ENCODE measurements around the gene RD3L. TPM values are rescaled to one million over a fixed set of nuclear protein-coding genes. Genes with fewer than 3 reads are reported as not detected.
A peak's percentile ranks its signal among the peaks of the same experiment; 100 is the strongest.

RD3L gene
- total and polyA plus RNA-seq, 2 of the 13 experiments (the other 11 are each of a cell fraction or from before 2014, with no cell fraction given), result not detected

DNA sequence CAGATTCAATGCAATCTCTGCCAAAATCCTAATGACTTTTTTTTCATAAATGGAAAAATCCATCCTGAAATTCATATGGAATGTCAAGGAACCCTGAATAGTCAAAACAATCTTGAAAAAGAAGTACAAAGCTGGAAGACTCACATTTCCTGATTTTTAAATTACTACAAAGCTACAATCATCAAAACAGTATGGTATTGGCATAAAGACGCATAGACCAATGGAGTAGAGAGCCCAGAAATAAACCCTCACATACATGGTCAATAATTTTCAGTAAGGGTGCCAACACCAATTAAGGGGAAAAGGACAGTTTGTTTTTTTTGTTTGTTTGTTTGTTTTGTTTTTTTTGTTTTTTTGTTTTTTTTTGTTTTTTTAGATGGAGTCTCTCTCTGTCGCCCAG lies 4.6 kb upstream of the RD3L start (continued):
- TF ChIP-seq, protein P1, sequence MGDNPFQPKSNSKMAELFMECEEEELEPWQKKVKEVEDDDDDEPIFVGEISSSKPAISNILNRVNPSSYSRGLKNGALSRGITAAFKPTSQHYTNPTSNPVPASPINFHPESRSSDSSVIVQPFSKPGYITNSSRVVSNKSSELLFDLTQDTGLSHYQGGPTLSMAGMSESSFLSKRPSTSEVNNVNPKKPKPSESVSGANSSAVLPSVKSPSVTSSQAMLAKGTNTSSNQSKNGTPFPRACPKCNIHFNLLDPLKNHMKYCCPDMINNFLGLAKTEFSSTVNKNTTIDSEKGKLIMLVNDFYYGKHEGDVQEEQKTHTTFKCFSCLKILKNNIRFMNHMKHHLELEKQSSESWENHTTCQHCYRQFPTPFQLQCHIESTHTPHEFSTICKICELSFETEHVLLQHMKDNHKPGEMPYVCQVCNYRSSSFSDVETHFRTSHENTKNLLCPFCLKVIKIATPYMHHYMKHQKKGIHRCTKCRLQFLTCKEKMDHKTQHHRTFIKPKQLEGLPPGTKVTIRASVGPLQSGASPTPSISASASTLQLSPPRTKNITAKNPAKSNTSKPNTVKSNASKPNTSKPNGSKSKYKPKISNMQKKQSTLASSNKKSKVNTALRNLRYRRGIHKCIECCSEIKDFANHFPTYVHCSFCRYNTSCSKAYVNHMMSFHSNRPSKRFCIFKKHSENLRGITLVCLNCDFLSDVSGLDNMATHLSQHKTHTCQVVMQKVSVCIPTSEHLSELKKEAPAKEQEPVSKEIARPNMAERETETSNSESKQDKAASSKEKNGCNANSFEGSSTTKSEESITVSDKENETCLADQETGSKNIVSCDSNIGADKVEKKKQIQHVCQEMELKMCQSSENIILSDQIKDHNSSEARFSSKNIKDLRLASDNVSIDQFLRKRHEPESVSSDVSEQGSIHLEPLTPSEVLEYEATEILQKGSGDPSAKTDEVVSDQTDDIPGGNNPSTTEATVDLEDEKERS (CRISPR knock-in tag; IDR thresholded peaks at IDR 0.05), result no peak
- TF ChIP-seq HMG20B (CRISPR knock-in tag; conservative IDR thresholded peaks at IDR 0.05), result no peak

DNA sequence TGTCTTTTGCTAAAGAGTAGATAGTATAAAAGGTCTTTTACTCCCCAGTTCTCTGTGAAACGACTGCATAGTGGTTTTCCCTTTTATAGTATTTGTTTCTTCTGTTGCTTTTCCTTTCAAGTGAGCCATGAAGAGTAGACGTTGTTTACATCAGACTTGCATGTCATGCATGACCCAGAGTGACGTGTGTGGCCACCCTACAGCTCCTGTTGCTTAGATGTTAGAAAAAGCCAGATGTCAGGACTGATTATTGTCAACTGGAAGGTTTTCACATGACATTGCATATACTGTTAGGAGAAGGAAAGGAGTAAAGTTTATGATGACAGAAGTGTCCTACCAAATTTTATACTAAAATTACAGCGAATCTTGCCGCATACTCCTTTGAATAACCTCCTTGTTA lies 1.3 kb upstream of the RD3L start:
- peaks cover 1 to 24% of the 10 kb centered on the region in 2 experiments for H3K27me3 ChIP-seq (ENCODE audit: control insufficient read depth in 1 of 2, insufficient read depth in 2 of 2, low read length in 2 of 2)
- 4% methylated on average over 5 of the region's 5 CpGs for WGBS (ENCODE audit: low lambda C conversion rate)
- intact Hi-C loops (cut with micrococcal nuclease; ENCODE audit: unreplicated experiment), result no loop called here

More for the DNA sequence above, 1.3 kb upstream of the RD3L start:
- Histone ChIP-seq H3K79me2 (ENCODE audit: insufficient read depth, low read length) (no peaks in the 10 kb centered on the region), H3K4me1 (ENCODE audit: insufficient read depth, low read length) (no peaks in the 10 kb centered on the region), H3K9ac (ENCODE audit: insufficient read depth, low read depth, low read length) (no peak overlapping the region), H3K27ac (ENCODE audit: extremely low read length, insufficient read depth, low read length) (no peak overlapping the region), H3K36me3 (replicated peaks in 1 of 2; ENCODE audit: control insufficient read depth in 1 of 2, insufficient read depth in 2 of 2, low read length in 2 of 2) (no peaks in the 10 kb centered on the region), H3K4me2 (ENCODE audit: low read depth, low read length) (no peak overlapping the region), H2AFZ (ENCODE audit: low read length) (no peak overlapping the region), H3K9me3 (ENCODE audit: low read length) (0 out of 2 replicates have a peak, but pooled peaks cover 3% of the 10 kb centered on the region), H4K20me1 (ENCODE audit: insufficient read depth, low read length) (no peaks in the 10 kb centered on the region), H3K4me3 (replicated peaks in 1 of 3; ENCODE audit: insufficient read depth in 1 of 3, low read depth in 2 of 3, low read length in 3 of 3) (no peak overlapping the region)
- FAIRE-seq, result no peak
- POLR2A ChIA-PET, result no interaction called here
- TF ChIP-seq CREB1 (IDR thresholded peaks at IDR 0.05) (peak; percentile 37; the same call in 1 of the 2 replicates), CREB1 (CRISPR knock-in tag; IDR thresholded peaks at IDR 0.05) (no peak), FOXA1 (IDR thresholded peaks at IDR 0.05) (no peak), FOXA1 (CRISPR knock-in tag; IDR thresholded peaks at IDR 0.05) (no peak), PAF1 (CRISPR knock-in tag; IDR thresholded peaks at IDR 0.05) (no peak), ZNF616 (CRISPR knock-in tag; IDR thresholded peaks at IDR 0.05; ENCODE audit: low read depth) (no peak), ETV6 (CRISPR knock-in tag; conservative IDR thresholded peaks at IDR 0.05) (no peak), ZNF12 (CRISPR knock-in tag; IDR thresholded peaks at IDR 0.05) (no peak)
- TF ChIP-seq, protein P2, sequence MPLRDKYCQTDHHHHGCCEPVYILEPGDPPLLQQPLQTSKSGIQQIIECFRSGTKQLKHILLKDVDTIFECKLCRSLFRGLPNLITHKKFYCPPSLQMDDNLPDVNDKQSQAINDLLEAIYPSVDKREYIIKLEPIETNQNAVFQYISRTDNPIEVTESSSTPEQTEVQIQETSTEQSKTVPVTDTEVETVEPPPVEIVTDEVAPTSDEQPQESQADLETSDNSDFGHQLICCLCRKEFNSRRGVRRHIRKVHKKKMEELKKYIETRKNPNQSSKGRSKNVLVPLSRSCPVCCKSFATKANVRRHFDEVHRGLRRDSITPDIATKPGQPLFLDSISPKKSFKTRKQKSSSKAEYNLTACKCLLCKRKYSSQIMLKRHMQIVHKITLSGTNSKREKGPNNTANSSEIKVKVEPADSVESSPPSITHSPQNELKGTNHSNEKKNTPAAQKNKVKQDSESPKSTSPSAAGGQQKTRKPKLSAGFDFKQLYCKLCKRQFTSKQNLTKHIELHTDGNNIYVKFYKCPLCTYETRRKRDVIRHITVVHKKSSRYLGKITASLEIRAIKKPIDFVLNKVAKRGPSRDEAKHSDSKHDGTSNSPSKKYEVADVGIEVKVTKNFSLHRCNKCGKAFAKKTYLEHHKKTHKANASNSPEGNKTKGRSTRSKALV (CRISPR knock-in tag; IDR thresholded peaks at IDR 0.05), result no peak
- CTCF ChIA-PET (ENCODE audit: low intra/inter-chr PET ratio, low total read pairs), result no interaction called here
- ATAC-seq, result no peak
- DNase-seq (ENCODE audit: low spot score), result no peak
- no TSS peak for BruUV-seq (replicated peaks)
- in situ Hi-C loops (cut with HindIII; ENCODE audit: extremely low pct_ligation_motif_present, low pct_unique_long_range_greater_than_20kb), result no loop called here
